ENCODE data around the gene RPL36. TPM values are rescaled to one million over a fixed set of nuclear protein-coding genes. Genes with fewer than 3 reads are reported as not detected.

Gene RPL36
- total and polyA plus RNA-seq, 2 experiments from 2014 or later = 895 to 3,204 TPM

- TF ChIP-seq CTCF (conservative IDR thresholded peaks at IDR 0.05; ENCODE audit: low read depth in 2 of 2) (no peak), REST (IDR thresholded peaks at IDR 0.05; ENCODE audit: unreplicated experiment) (no peak), EZH2phosphoT487 (IDR thresholded peaks at IDR 0.05; ENCODE audit: unreplicated experiment) (no peak), JUNB (IDR thresholded peaks at IDR 0.05; ENCODE audit: unreplicated experiment) (no peak)
Observed at GRCh38 chr19:5673752-5674151, 16.3 kb upstream of the RPL36 start (continued).

GRCh38 chr19:5674714-5675113 lies 15.4 kb upstream of the RPL36 start:
- Histone ChIP-seq H4K20me1 (replicated peaks; ENCODE audit: insufficient read depth) (peaks cover 3% of the 10 kb centered on the region), H3K27ac (ENCODE audit: low read depth) (no peak overlapping the region), H3K27me3 (ENCODE audit: insufficient read depth) (no peaks in the 10 kb centered on the region), H2AFZ (no peak overlapping the region), H3K4me1 (ENCODE audit: insufficient read depth) (no peaks in the 10 kb centered on the region; the same call in 1 of the 2 replicates), H3K36me3 (ENCODE audit: insufficient read depth) (no peaks in the 10 kb centered on the region), H3K79me2 (replicated peaks; ENCODE audit: insufficient read depth) (no peaks in the 10 kb centered on the region), H3F3A (replicated peaks; ENCODE audit: low read depth) (0 out of 2 replicates have a peak, but pooled peaks cover 5% of the 10 kb centered on the region), H3K4me3 (no peak overlapping the region), H3K9me2 (ENCODE audit: insufficient read depth) (no peaks in the 10 kb centered on the region), H3K4me2 (no peak overlapping the region)
- H3K4me1 Mint-ChIP-seq = peaks cover 9% of the 10 kb centered on the region
- DNase-seq (ENCODE audit: low spot score) = no peak
- peaks cover 23% of the 10 kb centered on the region; the same call in 2 of the 3 replicates for H3K36me3 Mint-ChIP-seq (ENCODE audit: low read depth)
- no peak overlapping the region for H3K4me3 Mint-ChIP-seq
- TF ChIP-seq, protein P1, sequence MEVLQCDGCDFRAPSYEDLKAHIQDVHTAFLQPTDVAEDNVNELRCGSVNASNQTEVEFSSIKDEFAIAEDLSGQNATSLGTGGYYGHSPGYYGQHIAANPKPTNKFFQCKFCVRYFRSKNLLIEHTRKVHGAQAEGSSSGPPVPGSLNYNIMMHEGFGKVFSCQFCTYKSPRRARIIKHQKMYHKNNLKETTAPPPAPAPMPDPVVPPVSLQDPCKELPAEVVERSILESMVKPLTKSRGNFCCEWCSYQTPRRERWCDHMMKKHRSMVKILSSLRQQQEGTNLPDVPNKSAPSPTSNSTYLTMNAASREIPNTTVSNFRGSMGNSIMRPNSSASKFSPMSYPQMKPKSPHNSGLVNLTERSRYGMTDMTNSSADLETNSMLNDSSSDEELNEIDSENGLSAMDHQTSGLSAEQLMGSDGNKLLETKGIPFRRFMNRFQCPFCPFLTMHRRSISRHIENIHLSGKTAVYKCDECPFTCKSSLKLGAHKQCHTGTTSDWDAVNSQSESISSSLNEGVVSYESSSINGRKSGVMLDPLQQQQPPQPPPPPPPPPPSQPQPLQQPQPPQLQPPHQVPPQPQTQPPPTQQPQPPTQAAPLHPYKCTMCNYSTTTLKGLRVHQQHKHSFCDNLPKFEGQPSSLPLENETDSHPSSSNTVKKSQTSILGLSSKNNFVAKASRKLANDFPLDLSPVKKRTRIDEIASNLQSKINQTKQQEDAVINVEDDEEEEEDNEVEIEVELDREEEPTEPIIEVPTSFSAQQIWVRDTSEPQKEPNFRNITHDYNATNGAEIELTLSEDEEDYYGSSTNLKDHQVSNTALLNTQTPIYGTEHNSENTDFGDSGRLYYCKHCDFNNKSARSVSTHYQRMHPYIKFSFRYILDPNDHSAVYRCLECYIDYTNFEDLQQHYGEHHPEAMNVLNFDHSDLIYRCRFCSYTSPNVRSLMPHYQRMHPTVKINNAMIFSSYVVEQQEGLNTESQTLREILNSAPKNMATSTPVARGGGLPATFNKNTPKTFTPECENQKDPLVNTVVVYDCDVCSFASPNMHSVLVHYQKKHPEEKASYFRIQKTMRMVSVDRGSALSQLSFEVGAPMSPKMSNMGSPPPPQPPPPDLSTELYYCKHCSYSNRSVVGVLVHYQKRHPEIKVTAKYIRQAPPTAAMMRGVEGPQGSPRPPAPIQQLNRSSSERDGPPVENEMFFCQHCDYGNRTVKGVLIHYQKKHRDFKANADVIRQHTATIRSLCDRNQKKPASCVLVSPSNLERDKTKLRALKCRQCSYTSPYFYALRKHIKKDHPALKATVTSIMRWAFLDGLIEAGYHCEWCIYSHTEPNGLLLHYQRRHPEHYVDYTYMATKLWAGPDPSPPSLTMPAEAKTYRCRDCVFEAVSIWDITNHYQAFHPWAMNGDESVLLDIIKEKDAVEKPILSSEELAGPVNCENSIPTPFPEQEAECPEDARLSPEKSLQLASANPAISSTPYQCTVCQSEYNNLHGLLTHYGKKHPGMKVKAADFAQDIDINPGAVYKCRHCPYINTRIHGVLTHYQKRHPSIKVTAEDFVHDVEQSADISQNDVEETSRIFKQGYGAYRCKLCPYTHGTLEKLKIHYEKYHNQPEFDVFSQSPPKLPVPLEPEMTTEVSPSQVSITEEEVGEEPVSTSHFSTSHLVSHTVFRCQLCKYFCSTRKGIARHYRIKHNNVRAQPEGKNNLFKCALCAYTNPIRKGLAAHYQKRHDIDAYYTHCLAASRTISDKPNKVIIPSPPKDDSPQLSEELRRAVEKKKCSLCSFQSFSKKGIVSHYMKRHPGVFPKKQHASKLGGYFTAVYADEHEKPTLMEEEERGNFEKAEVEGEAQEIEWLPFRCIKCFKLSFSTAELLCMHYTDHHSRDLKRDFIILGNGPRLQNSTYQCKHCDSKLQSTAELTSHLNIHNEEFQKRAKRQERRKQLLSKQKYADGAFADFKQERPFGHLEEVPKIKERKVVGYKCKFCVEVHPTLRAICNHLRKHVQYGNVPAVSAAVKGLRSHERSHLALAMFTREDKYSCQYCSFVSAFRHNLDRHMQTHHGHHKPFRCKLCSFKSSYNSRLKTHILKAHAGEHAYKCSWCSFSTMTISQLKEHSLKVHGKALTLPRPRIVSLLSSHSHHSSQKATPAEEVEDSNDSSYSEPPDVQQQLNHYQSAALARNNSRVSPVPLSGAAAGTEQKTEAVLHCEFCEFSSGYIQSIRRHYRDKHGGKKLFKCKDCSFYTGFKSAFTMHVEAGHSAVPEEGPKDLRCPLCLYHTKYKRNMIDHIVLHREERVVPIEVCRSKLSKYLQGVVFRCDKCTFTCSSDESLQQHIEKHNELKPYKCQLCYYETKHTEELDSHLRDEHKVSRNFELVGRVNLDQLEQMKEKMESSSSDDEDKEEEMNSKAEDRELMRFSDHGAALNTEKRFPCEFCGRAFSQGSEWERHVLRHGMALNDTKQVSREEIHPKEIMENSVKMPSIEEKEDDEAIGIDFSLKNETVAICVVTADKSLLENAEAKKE (CRISPR knock-in tag; IDR thresholded peaks at IDR 0.05) = no peak
- TF ChIP-seq CREB1 (CRISPR knock-in tag; IDR thresholded peaks at IDR 0.05; ENCODE audit: low read depth) (no peak), EZH2phosphoT487 (IDR thresholded peaks at IDR 0.05; ENCODE audit: unreplicated experiment) (no peak)
- ATAC-seq = no peak
- no peak overlapping the region for H3K27ac Mint-ChIP-seq
- H3K27me3 Mint-ChIP-seq (ENCODE audit: insufficient read depth, low read depth, poor library complexity) = peaks cover 20% of the 10 kb centered on the region
- H3K9me3 Mint-ChIP-seq = no peaks in the 10 kb centered on the region
